Keratinocyte (primary cell): ENCODE data around the gene CREB3L2. TPM values are rescaled to one million over a fixed set of nuclear protein-coding genes. Genes with fewer than 3 reads are reported as not detected.

Experiments
- DNase-seq: peaks from one replicate; pipeline ENCODE4 v3.0.0-alpha.2; 2011; ENCODE audit warnings: low read depth, missing footprints, low spot score
- FAIRE-seq: peaks from 2 replicates; lab custom pipeline; 2011; peaks lifted over from hg19 to GRCh38; lab: Jason Lieb, UNC
- H2AFZ ChIP-seq: 2 replicates; pipeline ENCODE4 v1.6.0; 2012; ENCODE audit warnings: low read length, control low read depth, inconsistent platforms; ENCODE audit not compliant: control insufficient read depth
- H3K27ac ChIP-seq: 2 replicates; pipeline ENCODE4 v1.5.1; 2011; ENCODE audit warnings: low read length; ENCODE audit not compliant: control insufficient read depth, insufficient read depth
- H3K27me3 ChIP-seq: 3 replicates; pipeline ENCODE4 v1.6.0; 2011; ENCODE audit warnings: low read length; ENCODE audit not compliant: control insufficient read depth, insufficient read depth; ENCODE audit errors: extremely low read depth
- H3K36me3 ChIP-seq, 2 experiments: 2 replicates in 1 of 2; 3 replicates in 1 of 2; pipeline ENCODE4 v1.5.1; 2011; ENCODE audit warnings: low read length in 2 of 2, mild to moderate bottlenecking in 1 of 2; ENCODE audit not compliant: control insufficient read depth in 2 of 2, insufficient read depth in 2 of 2; ENCODE audit errors: extremely low read depth in 1 of 2
- H3K4me1 ChIP-seq: 3 replicates; pipeline ENCODE4 v1.5.1; 2011; ENCODE audit warnings: low read length; ENCODE audit not compliant: control insufficient read depth, insufficient read depth; ENCODE audit errors: extremely low read depth
- H3K4me2 ChIP-seq: 3 replicates; pipeline ENCODE4 v1.6.0; 2011; ENCODE audit warnings: low read depth, low read length; ENCODE audit not compliant: control insufficient read depth, insufficient read depth; ENCODE audit errors: extremely low read depth
- H3K4me3 ChIP-seq, 3 experiments: fragments of 200-600 bp in 1 of 3; sonication (generic) in 1 of 3; 2 replicates in 2 of 3; 3 replicates in 1 of 3; pipeline ENCODE4 v1.5.1; 2011 to 2016; ENCODE audit warnings: low read length in 3 of 3, mild to moderate bottlenecking in 3 of 3, control low read depth in 2 of 3, inconsistent platforms in 1 of 3, low read depth in 1 of 3, mixed read lengths in 1 of 3, mixed run types in 1 of 3, moderate library complexity in 1 of 3; ENCODE audit not compliant: control insufficient read depth in 2 of 3, insufficient read depth in 2 of 3; ENCODE audit errors: extremely low read depth in 1 of 3
- H3K79me2 ChIP-seq: 2 replicates; pipeline ENCODE4 v1.6.0; 2012; ENCODE audit warnings: low read length; ENCODE audit not compliant: control insufficient read depth, insufficient read depth
- H3K9ac ChIP-seq: 3 replicates; pipeline ENCODE4 v1.6.0; 2011; ENCODE audit warnings: low read length; ENCODE audit not compliant: control insufficient read depth, insufficient read depth; ENCODE audit errors: extremely low read depth
- H3K9me1 ChIP-seq: 3 replicates; pipeline ENCODE4 v1.6.0; 2011; ENCODE audit warnings: low read length; ENCODE audit not compliant: control insufficient read depth, insufficient read depth; ENCODE audit errors: extremely low read depth
- H3K9me3 ChIP-seq: 2 replicates; pipeline ENCODE4 v1.5.1; 2012; ENCODE audit warnings: low read depth, low read length; ENCODE audit not compliant: control insufficient read depth
- H4K20me1 ChIP-seq: 3 replicates; pipeline ENCODE4 v1.6.0; 2011; ENCODE audit warnings: low read length; ENCODE audit not compliant: control insufficient read depth, insufficient read depth; ENCODE audit errors: extremely low read depth
- CTCF ChIP-seq, 3 experiments: IDR thresholded peaks in 1 of 3; conservative IDR thresholded peaks in 1 of 3; optimal IDR thresholded peaks in 1 of 3; 2 replicates in 2 of 3; 3 replicates in 1 of 3; pipeline versions ENCODE3 to v1.5.1; 2011; ENCODE audit warnings: low read length in 3 of 3, mild to moderate bottlenecking in 3 of 3, moderate library complexity in 2 of 3, control low read depth in 1 of 3, inconsistent platforms in 1 of 3; ENCODE audit not compliant: insufficient read depth in 2 of 3; ENCODE audit errors: extremely low read depth in 1 of 3
- EZH2 ChIP-seq: IDR thresholded peaks from one replicate; pipeline ENCODE4 v1.6.1; 2012; ENCODE audit warnings: inconsistent platforms, mild to moderate bottlenecking, low read length, moderate library complexity
- dilution Hi-C: fragments of 300-500 bp; cut with MboI; formaldehyde crosslinking; loops from one replicate; pipeline ENCODE4 v1.7.0; 2020; ENCODE audit warnings: low sequenced_read_pairs; ENCODE audit not compliant: extremely low pct_ligation_motif_present
- polyA plus RNA-seq, 5 experiments: library from polyadenylated mRNA; depleted of rRNA in 3 of 5; stranded (reverse) in 3 of 5; stranded (forward) in 1 of 5; unstranded in 1 of 5; fragments of >200 nt; gene quantifications; 1 replicate in 1 of 5; 2 replicates in 3 of 5; 3 replicates in 1 of 5; pipeline versions ENCODE4 v1.2.1 to v1.2.3, GENCODE V29; 2011 to 2012; ENCODE audit warnings: missing spikeins in 2 of 5, low read depth in 1 of 5, low replicate concordance in 1 of 5

The CREB3L2 gene
- polyA plus RNA-seq, 1 donor (not counting 4 experiments of a cell fraction or from before 2014, with no cell fraction given): 12.8 TPM

DNA sequence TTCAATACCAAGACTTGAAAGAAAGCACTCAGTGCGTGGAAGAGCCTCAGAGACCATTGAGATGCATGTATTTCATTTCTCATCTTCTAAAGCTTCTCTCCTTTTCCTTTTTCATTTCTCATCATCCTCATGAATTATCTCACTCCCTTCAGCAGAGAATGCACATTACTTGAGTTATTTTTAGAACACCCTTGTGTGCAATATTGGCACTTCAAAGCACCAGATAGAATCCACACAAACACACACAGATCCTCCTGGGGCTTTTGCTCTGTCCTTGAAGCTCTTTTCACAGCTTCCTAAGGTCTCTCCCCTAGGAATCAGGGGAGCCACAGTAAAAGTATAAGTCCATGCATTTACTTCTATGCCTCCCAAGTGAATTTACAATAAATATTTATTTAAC, 173.4 kb downstream of the CREB3L2 start:
- Histone ChIP-seq H3K27me3 (no peaks in the 10 kb centered on the region), H3K4me3 (no peak overlapping the region), H3K4me1 (no peaks in the 10 kb centered on the region), H3K4me2 (no peak overlapping the region), H3K9me3 (peaks cover 3% of the 10 kb centered on the region), H3K9ac (no peak overlapping the region), H2AFZ (no peak overlapping the region), H3K9me1 (no peaks in the 10 kb centered on the region), H3K27ac (no peak overlapping the region), H3K36me3 (no peaks in the 10 kb centered on the region), H4K20me1 (no peaks in the 10 kb centered on the region), H3K79me2 (no peaks in the 10 kb centered on the region)
- DNase-seq (no peak), FAIRE-seq (no peak)
- no peak for TF ChIP-seq CTCF (optimal IDR thresholded peaks at IDR 0.05 in 1 of 3, IDR thresholded peaks at IDR 0.05 in 1 of 3, conservative IDR thresholded peaks at IDR 0.05 in 1 of 3; ENCODE audit: extremely low read depth in 1 of 3, insufficient read depth in 2 of 3, low read length in 3 of 3)
- dilution Hi-C loops: no loop called here

- H3K9me1 ChIP-seq: no peaks in the 10 kb centered on the region
- DNase-seq (no peak), FAIRE-seq (no peak)
- no peak for TF ChIP-seq CTCF (optimal IDR thresholded peaks at IDR 0.05 in 1 of 3, IDR thresholded peaks at IDR 0.05 in 1 of 3, conservative IDR thresholded peaks at IDR 0.05 in 1 of 3; ENCODE audit: extremely low read depth in 1 of 3, insufficient read depth in 2 of 3, low read length in 3 of 3)
- TF ChIP-seq EZH2: no peak
- no peak overlapping the region for H3K27ac ChIP-seq
- no peak overlapping the region for H3K4me3 ChIP-seq
- H3K4me2 ChIP-seq: no peak overlapping the region
- H3K79me2 ChIP-seq: no peaks in the 10 kb centered on the region
- no peaks in the 10 kb centered on the region for H3K36me3 ChIP-seq
- no peak overlapping the region for H2AFZ ChIP-seq
- peaks cover 6% of the 10 kb centered on the region for H3K27me3 ChIP-seq
- H3K9ac ChIP-seq: no peak overlapping the region
- dilution Hi-C loops: no loop called here
- H4K20me1 ChIP-seq: no peaks in the 10 kb centered on the region
- no peaks in the 10 kb centered on the region for H3K9me3 ChIP-seq
- no peaks in the 10 kb centered on the region for H3K4me1 ChIP-seq
Measured at GRCh38 chr7:137825489-137825888, 176.4 kb downstream of the CREB3L2 start.

Other genes with a start within 250 kb of the CREB3L2 start
- 0.01 to 0.14 TPM in 2 of 3 replicates, not detected in the other for gene DGKI, start 155.1 kb downstream of the CREB3L2 start, polyA plus RNA-seq
- gene AKR1D1, start 74.4 kb upstream of the CREB3L2 start, polyA plus RNA-seq: not detected in 3 replicates